ENCODE results near the gene MAK. TPM values are rescaled to one million over a fixed set of nuclear protein-coding genes. Genes with fewer than 3 reads are reported as not detected.

MAK gene
- total and polyA plus RNA-seq, 2 experiments from 2014 or later, result 0.35 to 1.6 TPM

DNA sequence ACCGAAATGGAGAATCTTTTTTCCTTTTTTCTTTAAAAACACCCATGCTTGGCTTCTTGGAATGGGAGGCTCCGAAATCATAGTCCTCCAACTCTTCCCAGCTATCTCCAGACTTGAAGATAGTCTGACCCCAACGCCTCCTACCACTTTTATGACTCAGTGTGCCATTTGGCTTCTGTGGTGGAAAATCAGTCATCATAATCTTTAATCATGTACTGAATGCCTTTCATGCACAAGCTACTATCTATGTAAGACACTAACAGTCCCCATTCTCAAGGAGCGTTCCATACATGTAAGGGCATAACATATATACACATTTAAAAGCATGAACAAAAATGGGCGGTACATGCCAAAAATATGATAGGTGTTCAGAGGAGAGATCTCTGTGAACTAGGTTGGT, 46.7 kb downstream of the MAK start (continued):
- TF ChIP-seq, protein P1, sequence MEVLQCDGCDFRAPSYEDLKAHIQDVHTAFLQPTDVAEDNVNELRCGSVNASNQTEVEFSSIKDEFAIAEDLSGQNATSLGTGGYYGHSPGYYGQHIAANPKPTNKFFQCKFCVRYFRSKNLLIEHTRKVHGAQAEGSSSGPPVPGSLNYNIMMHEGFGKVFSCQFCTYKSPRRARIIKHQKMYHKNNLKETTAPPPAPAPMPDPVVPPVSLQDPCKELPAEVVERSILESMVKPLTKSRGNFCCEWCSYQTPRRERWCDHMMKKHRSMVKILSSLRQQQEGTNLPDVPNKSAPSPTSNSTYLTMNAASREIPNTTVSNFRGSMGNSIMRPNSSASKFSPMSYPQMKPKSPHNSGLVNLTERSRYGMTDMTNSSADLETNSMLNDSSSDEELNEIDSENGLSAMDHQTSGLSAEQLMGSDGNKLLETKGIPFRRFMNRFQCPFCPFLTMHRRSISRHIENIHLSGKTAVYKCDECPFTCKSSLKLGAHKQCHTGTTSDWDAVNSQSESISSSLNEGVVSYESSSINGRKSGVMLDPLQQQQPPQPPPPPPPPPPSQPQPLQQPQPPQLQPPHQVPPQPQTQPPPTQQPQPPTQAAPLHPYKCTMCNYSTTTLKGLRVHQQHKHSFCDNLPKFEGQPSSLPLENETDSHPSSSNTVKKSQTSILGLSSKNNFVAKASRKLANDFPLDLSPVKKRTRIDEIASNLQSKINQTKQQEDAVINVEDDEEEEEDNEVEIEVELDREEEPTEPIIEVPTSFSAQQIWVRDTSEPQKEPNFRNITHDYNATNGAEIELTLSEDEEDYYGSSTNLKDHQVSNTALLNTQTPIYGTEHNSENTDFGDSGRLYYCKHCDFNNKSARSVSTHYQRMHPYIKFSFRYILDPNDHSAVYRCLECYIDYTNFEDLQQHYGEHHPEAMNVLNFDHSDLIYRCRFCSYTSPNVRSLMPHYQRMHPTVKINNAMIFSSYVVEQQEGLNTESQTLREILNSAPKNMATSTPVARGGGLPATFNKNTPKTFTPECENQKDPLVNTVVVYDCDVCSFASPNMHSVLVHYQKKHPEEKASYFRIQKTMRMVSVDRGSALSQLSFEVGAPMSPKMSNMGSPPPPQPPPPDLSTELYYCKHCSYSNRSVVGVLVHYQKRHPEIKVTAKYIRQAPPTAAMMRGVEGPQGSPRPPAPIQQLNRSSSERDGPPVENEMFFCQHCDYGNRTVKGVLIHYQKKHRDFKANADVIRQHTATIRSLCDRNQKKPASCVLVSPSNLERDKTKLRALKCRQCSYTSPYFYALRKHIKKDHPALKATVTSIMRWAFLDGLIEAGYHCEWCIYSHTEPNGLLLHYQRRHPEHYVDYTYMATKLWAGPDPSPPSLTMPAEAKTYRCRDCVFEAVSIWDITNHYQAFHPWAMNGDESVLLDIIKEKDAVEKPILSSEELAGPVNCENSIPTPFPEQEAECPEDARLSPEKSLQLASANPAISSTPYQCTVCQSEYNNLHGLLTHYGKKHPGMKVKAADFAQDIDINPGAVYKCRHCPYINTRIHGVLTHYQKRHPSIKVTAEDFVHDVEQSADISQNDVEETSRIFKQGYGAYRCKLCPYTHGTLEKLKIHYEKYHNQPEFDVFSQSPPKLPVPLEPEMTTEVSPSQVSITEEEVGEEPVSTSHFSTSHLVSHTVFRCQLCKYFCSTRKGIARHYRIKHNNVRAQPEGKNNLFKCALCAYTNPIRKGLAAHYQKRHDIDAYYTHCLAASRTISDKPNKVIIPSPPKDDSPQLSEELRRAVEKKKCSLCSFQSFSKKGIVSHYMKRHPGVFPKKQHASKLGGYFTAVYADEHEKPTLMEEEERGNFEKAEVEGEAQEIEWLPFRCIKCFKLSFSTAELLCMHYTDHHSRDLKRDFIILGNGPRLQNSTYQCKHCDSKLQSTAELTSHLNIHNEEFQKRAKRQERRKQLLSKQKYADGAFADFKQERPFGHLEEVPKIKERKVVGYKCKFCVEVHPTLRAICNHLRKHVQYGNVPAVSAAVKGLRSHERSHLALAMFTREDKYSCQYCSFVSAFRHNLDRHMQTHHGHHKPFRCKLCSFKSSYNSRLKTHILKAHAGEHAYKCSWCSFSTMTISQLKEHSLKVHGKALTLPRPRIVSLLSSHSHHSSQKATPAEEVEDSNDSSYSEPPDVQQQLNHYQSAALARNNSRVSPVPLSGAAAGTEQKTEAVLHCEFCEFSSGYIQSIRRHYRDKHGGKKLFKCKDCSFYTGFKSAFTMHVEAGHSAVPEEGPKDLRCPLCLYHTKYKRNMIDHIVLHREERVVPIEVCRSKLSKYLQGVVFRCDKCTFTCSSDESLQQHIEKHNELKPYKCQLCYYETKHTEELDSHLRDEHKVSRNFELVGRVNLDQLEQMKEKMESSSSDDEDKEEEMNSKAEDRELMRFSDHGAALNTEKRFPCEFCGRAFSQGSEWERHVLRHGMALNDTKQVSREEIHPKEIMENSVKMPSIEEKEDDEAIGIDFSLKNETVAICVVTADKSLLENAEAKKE (CRISPR knock-in tag; IDR thresholded peaks at IDR 0.05), result no peak

DNA sequence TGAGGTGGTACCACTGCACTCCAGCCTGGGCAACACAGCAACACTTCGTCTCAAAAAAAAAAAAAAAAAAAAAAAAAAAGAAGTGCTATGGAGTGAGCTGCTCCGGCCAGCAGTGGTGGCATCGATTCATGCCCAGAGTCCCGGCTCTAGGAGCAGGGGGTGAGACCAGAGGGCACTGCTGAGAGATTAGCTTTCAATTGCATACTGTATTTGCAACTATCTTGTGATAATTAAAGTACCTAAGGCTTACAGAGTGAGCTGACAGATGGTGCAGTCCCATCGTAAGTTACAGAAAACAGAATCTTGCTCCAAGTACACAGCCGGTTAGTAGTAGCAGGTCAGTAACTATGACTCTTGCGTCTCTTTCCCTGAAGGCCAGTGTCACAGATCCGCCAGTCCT, 59.3 kb downstream of the MAK start:
- Mint-ChIP-seq H3K4me1 (no peaks in the 10 kb centered on the region), H3K27ac (no peak overlapping the region), H3K9me3 (no peaks in the 10 kb centered on the region), H3K36me3 (ENCODE audit: low read depth) (peaks cover 14% of the 10 kb centered on the region; the same call in 1 of the 3 replicates), H3K27me3 (ENCODE audit: insufficient read depth, low read depth, poor library complexity) (no peaks in the 10 kb centered on the region), H3K4me3 (no peak overlapping the region)
- no peak overlapping the region for H3K4me3 ChIP-seq
- H3K27me3 ChIP-seq (ENCODE audit: insufficient read depth), result no peaks in the 10 kb centered on the region
- H3K27ac ChIP-seq (ENCODE audit: low read depth), result no peak overlapping the region
- no peaks in the 10 kb centered on the region; the same call in 1 of the 2 replicates for H3F3A ChIP-seq (replicated peaks; ENCODE audit: low read depth)
- H3K36me3 ChIP-seq (ENCODE audit: insufficient read depth), result 0 out of 2 replicates have a peak, but pooled peaks cover 4% of the 10 kb centered on the region
- H3K4me1 ChIP-seq (ENCODE audit: insufficient read depth), result no peaks in the 10 kb centered on the region
- no peaks in the 10 kb centered on the region; the same call in 1 of the 2 replicates for H4K20me1 ChIP-seq (replicated peaks; ENCODE audit: insufficient read depth)
- H3K9me2 ChIP-seq (ENCODE audit: insufficient read depth), result no peaks in the 10 kb centered on the region
- DNase-seq (ENCODE audit: low spot score), result no peak
- no peak for ATAC-seq
- TF ChIP-seq, protein P2, sequence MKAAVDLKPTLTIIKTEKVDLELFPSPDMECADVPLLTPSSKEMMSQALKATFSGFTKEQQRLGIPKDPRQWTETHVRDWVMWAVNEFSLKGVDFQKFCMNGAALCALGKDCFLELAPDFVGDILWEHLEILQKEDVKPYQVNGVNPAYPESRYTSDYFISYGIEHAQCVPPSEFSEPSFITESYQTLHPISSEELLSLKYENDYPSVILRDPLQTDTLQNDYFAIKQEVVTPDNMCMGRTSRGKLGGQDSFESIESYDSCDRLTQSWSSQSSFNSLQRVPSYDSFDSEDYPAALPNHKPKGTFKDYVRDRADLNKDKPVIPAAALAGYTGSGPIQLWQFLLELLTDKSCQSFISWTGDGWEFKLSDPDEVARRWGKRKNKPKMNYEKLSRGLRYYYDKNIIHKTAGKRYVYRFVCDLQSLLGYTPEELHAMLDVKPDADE (IDR thresholded peaks at IDR 0.05), result no peak
- TF ChIP-seq NANOG (IDR thresholded peaks at IDR 0.05; ENCODE audit: borderline replicate concordance) (no peak), EZH2 (IDR thresholded peaks at IDR 0.05; ENCODE audit: low read depth, unreplicated experiment) (no peak)
- TF ChIP-seq, protein P3, sequence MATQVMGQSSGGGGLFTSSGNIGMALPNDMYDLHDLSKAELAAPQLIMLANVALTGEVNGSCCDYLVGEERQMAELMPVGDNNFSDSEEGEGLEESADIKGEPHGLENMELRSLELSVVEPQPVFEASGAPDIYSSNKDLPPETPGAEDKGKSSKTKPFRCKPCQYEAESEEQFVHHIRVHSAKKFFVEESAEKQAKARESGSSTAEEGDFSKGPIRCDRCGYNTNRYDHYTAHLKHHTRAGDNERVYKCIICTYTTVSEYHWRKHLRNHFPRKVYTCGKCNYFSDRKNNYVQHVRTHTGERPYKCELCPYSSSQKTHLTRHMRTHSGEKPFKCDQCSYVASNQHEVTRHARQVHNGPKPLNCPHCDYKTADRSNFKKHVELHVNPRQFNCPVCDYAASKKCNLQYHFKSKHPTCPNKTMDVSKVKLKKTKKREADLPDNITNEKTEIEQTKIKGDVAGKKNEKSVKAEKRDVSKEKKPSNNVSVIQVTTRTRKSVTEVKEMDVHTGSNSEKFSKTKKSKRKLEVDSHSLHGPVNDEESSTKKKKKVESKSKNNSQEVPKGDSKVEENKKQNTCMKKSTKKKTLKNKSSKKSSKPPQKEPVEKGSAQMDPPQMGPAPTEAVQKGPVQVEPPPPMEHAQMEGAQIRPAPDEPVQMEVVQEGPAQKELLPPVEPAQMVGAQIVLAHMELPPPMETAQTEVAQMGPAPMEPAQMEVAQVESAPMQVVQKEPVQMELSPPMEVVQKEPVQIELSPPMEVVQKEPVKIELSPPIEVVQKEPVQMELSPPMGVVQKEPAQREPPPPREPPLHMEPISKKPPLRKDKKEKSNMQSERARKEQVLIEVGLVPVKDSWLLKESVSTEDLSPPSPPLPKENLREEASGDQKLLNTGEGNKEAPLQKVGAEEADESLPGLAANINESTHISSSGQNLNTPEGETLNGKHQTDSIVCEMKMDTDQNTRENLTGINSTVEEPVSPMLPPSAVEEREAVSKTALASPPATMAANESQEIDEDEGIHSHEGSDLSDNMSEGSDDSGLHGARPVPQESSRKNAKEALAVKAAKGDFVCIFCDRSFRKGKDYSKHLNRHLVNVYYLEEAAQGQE (IDR thresholded peaks at IDR 0.05; ENCODE audit: unreplicated experiment), result no peak
- no peak overlapping the region for H3K4me2 ChIP-seq
- no peak overlapping the region for H2AFZ ChIP-seq
- no peaks in the 10 kb centered on the region for H3K79me2 ChIP-seq (replicated peaks; ENCODE audit: insufficient read depth)
